ENCODE measurements around the gene ALDOB.

Gene ALDOB

GRCh38 chr9:101414839-101415238, 20.7 kb downstream of the ALDOB start:
- no peak for TF ChIP-seq TAF1 (IDR thresholded peaks at IDR 0.05; ENCODE audit: borderline replicate concordance, insufficient read depth, low read length)
- no peak for TF ChIP-seq FOXP2 (optimal IDR thresholded peaks at IDR 0.05; ENCODE audit: borderline replicate concordance, extremely low read depth, extremely low read length, insufficient read depth)
- TF ChIP-seq REST (IDR thresholded peaks at IDR 0.05; ENCODE audit: insufficient read depth in 1 of 2, low read depth in 2 of 2, low read length in 2 of 2): no peak
- TF ChIP-seq POLR2AphosphoS5 (IDR thresholded peaks at IDR 0.05; ENCODE audit: low read depth, low read length): no peak
- no peak for TF ChIP-seq SIN3A (IDR thresholded peaks at IDR 0.05; ENCODE audit: borderline replicate concordance, insufficient read depth, low read length)

- TF ChIP-seq POLR2AphosphoS5 (IDR thresholded peaks at IDR 0.05; ENCODE audit: low read depth, low read length) (no peak), REST (IDR thresholded peaks at IDR 0.05; ENCODE audit: insufficient read depth in 1 of 2, low read depth in 2 of 2, low read length in 2 of 2) (no peak), FOXP2 (optimal IDR thresholded peaks at IDR 0.05; ENCODE audit: borderline replicate concordance, extremely low read depth, extremely low read length, insufficient read depth) (no peak), TAF1 (IDR thresholded peaks at IDR 0.05; ENCODE audit: borderline replicate concordance, insufficient read depth, low read length) (no peak), SIN3A (IDR thresholded peaks at IDR 0.05; ENCODE audit: borderline replicate concordance, insufficient read depth, low read length) (no peak)
Observed at GRCh38 chr9:101409079-101409477, 26.5 kb downstream of the ALDOB start.

GRCh38 chr9:101408374-101409078, 27.0 kb downstream of the ALDOB start:
- TF ChIP-seq POLR2AphosphoS5 (IDR thresholded peaks at IDR 0.05; ENCODE audit: low read depth, low read length): no peak
- TF ChIP-seq TAF1 (IDR thresholded peaks at IDR 0.05; ENCODE audit: borderline replicate concordance, insufficient read depth, low read length): no peak
- TF ChIP-seq SIN3A (IDR thresholded peaks at IDR 0.05; ENCODE audit: borderline replicate concordance, insufficient read depth, low read length): no peak
- TF ChIP-seq REST (IDR thresholded peaks at IDR 0.05; ENCODE audit: insufficient read depth in 1 of 2, low read depth in 2 of 2, low read length in 2 of 2): no peak

- no peak for TF ChIP-seq SIN3A (IDR thresholded peaks at IDR 0.05; ENCODE audit: borderline replicate concordance, insufficient read depth, low read length)
- no peak for TF ChIP-seq FOXP2 (optimal IDR thresholded peaks at IDR 0.05; ENCODE audit: borderline replicate concordance, extremely low read depth, extremely low read length, insufficient read depth)
- no peak for TF ChIP-seq TAF1 (IDR thresholded peaks at IDR 0.05; ENCODE audit: borderline replicate concordance, insufficient read depth, low read length)
- TF ChIP-seq REST (IDR thresholded peaks at IDR 0.05; ENCODE audit: insufficient read depth in 1 of 2, low read depth in 2 of 2, low read length in 2 of 2): no peak
- no peak for TF ChIP-seq POLR2AphosphoS5 (IDR thresholded peaks at IDR 0.05; ENCODE audit: low read depth, low read length)
Observed at GRCh38 chr9:101403516-101404285, 31.9 kb downstream of the ALDOB start.
